Ishikawa (cell line): Measurements from ENCODE around the gene ADGRL2.

Experiments
- CEBPB ChIP-seq: IDR thresholded peaks from 2 replicates; pipeline ENCODE4 v1.6.1; 2012
- CREB1 ChIP-seq: IDR thresholded peaks from 2 replicates; pipeline ENCODE4 v1.6.1; 2012; ENCODE audit warnings: low read depth
- EGR1 ChIP-seq: IDR thresholded peaks from 2 replicates; pipeline ENCODE4 v1.6.1; 2012
- EP300 ChIP-seq: IDR thresholded peaks from 2 replicates; pipeline ENCODE4 v1.6.1; 2012; ENCODE audit warnings: borderline replicate concordance
- FOXM1 ChIP-seq: IDR thresholded peaks from 2 replicates; pipeline ENCODE4 v1.6.1; 2012; ENCODE audit warnings: low read depth, borderline replicate concordance
- NFIC ChIP-seq: IDR thresholded peaks from 2 replicates; pipeline ENCODE4 v1.6.1; 2012
- RAD21 ChIP-seq: IDR thresholded peaks from 2 replicates; pipeline ENCODE4 v1.6.1; 2012; ENCODE audit warnings: low read depth
- TAF1 ChIP-seq: IDR thresholded peaks from 2 replicates; pipeline ENCODE4 v1.6.1; 2012; ENCODE audit warnings: low read depth, mild to moderate bottlenecking
- TCF12 ChIP-seq: IDR thresholded peaks from 2 replicates; pipeline ENCODE4 v1.6.1; 2012; ENCODE audit warnings: low read depth
- TEAD4 ChIP-seq: IDR thresholded peaks from 2 replicates; pipeline ENCODE4 v1.6.1; 2012
- YY1 ChIP-seq: IDR thresholded peaks from 2 replicates; pipeline ENCODE4 v1.6.1; 2012; ENCODE audit warnings: low read depth
- ZBTB7A ChIP-seq: IDR thresholded peaks from 2 replicates; pipeline ENCODE4 v1.6.1; 2012; ENCODE audit warnings: low read depth
- TF ChIP-seq, protein P1 (sequence below): IDR thresholded peaks from 2 replicates; pipeline ENCODE4 v1.6.1; 2012
- TF ChIP-seq, protein P2 (sequence below): IDR thresholded peaks from 2 replicates; pipeline ENCODE4 v1.6.1; 2012; ENCODE audit warnings: low read depth, mild to moderate bottlenecking
- TF ChIP-seq, protein P3 (sequence below): IDR thresholded peaks from 2 replicates; pipeline ENCODE4 v1.6.1; 2012

ADGRL2 gene

DNA sequence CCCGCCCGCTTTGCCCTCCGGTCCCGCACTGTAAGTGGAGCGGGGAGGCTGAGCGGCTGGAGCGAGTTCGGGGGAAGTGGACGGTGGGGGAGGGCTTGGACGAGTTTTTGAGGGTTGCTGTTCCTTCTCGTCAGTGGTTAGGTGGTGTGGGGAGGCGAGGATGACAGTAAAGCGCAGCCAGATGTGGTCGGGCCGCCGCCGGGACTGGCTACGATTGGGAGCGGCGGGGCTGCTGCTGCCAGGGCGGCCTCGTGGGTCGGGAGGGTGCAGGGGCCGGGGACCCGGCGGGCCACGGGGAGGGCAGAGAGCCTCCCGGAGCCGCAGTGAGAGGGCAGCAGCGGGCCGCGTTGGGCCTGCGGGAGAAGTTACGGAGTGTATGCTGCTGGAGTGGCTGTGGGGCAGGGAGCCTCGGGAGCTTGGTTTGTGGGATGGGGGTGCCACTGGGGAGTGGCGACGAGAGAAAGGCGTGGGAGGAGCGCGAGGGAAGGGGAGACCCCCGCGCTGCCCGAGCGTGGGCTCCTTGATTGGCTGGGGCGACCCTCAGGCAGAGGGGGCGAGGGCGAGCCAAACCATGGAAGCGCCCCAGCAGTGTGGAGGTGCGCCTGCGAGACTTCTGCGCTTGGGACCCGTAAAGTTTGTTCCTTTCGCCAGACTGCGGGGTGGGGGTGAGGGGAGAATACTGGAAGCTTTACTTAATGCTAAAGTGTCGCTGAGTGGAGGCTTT, 2.1 kb downstream of the ADGRL2 start:
- TF ChIP-seq EGR1 (peak; percentile 26; the same call in 1 of the 2 replicates), ZBTB7A (0 out of 2 replicates have a peak, but pooled peaks have one; percentile 15), NFIC (no peak), RAD21 (no peak)

DNA sequence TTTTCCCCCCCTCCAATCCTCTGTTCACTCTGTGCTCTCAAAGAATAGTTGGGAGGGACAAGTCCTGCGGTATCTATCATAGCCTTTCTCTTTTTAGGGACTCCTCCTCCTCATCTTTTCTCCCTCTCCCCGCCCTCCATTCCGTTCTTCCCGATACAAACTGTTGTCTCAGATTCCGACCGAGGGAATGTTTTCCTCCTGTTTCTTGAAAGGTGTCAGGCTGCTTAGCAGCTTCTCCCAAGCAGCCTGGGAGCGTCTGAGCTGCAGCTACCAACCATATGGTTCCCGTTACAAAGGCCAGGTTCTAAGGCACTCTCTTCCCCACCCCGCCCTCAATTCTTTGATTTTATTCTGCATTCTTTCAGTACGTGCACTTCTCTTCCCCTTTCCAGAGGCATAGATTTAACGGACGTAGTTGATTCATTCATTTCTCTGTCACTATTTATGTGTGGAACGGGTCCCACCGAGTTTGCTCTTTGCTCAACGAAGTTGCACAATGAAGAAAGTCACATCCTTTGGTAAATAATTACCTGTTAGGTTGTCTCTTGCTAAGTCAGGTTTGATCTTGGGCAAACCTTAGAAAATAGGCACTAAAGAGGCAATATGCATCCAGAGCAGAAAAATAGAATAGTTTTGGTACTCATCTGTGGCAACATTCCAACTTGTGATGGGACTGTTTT, 2.8 kb downstream of the ADGRL2 start:
- no peak for TF ChIP-seq YY1
- TF ChIP-seq CEBPB, result peak; percentile 25; the same call in 1 of the 2 replicates

DNA sequence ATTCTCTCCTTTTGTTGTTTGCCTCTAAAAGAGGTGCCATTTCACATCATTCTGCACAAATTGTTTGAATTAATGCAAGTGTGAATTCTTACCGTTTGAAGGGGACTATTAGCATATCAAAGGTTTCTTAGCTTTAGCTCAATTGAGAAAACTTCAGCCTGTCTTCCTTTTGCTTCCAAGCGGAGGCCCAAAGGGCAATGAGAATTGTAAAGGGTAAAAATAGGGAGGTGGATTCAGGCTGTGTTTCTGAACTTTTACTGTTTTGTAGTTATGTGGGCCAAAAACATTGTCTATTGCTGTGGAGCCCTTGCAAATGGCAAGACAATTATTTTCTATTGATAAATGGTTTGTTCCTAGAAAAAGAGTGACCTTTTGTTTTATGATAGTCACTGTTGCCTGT, 3.6 kb downstream of the ADGRL2 start:
- TF ChIP-seq CREB1, result no peak
- TF ChIP-seq CEBPB, result no peak
- TF ChIP-seq TAF1, result no peak
- TF ChIP-seq, protein P1, sequence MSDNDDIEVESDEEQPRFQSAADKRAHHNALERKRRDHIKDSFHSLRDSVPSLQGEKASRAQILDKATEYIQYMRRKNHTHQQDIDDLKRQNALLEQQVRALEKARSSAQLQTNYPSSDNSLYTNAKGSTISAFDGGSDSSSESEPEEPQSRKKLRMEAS, result no peak
- TF ChIP-seq TEAD4, result no peak
- TF ChIP-seq EGR1, result no peak
- TF ChIP-seq FOXM1, result no peak
- no peak for TF ChIP-seq ZBTB7A
- no peak for TF ChIP-seq NFIC
- TF ChIP-seq EP300, result no peak
- no peak for TF ChIP-seq RAD21
- no peak for TF ChIP-seq YY1
- TF ChIP-seq, protein P2, sequence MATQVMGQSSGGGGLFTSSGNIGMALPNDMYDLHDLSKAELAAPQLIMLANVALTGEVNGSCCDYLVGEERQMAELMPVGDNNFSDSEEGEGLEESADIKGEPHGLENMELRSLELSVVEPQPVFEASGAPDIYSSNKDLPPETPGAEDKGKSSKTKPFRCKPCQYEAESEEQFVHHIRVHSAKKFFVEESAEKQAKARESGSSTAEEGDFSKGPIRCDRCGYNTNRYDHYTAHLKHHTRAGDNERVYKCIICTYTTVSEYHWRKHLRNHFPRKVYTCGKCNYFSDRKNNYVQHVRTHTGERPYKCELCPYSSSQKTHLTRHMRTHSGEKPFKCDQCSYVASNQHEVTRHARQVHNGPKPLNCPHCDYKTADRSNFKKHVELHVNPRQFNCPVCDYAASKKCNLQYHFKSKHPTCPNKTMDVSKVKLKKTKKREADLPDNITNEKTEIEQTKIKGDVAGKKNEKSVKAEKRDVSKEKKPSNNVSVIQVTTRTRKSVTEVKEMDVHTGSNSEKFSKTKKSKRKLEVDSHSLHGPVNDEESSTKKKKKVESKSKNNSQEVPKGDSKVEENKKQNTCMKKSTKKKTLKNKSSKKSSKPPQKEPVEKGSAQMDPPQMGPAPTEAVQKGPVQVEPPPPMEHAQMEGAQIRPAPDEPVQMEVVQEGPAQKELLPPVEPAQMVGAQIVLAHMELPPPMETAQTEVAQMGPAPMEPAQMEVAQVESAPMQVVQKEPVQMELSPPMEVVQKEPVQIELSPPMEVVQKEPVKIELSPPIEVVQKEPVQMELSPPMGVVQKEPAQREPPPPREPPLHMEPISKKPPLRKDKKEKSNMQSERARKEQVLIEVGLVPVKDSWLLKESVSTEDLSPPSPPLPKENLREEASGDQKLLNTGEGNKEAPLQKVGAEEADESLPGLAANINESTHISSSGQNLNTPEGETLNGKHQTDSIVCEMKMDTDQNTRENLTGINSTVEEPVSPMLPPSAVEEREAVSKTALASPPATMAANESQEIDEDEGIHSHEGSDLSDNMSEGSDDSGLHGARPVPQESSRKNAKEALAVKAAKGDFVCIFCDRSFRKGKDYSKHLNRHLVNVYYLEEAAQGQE, result no peak
- TF ChIP-seq TCF12, result no peak

DNA sequence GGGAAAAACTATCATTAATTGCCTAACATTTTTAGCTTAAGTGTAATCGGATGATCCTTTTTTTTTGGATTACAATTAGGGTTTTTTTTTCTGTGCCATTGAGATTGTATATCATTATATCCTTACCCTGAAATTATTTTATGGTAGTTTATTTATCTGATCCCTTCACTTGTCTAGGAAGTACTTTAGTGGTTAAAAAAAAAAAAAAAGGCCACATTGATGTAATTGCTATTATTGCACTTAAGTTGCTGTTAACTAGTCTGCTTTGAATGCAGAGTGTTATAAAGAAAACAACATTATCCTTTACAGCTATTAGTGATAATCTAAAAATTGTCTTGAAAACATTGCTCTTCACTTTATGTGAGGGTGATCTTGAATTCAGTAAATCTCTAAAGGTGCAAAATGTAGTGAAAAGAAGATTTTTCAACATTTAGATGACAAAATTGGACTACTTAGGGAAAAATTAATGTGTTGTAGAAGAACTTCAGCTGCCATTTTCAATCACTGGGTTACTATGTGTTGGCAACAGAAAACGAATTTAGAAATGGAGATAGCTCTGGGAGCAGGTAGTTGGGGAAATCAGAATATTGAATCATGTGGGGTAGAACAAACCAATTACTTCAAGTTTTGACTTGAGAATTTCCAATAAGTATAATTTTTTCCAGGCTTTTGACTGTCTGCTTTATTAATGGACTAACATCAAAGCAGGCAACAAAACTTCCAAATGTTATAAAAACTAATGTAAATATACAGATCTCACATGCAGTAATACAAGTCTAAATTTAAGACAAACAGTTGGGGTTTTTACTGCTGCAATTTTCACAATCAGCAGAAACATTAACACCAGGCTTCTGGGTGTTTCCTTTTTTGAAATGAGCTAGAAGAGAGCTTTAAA, 5.0 kb downstream of the ADGRL2 start:
- TF ChIP-seq TCF12 (no peak), NFIC (no peak), EGR1 (no peak), EP300 (no peak), RAD21 (no peak), CEBPB (no peak), TEAD4 (no peak), ZBTB7A (no peak), FOXM1 (no peak), TAF1 (no peak), YY1 (no peak), CREB1 (no peak)
- TF ChIP-seq, protein P1, result no peak
- TF ChIP-seq, protein P3, sequence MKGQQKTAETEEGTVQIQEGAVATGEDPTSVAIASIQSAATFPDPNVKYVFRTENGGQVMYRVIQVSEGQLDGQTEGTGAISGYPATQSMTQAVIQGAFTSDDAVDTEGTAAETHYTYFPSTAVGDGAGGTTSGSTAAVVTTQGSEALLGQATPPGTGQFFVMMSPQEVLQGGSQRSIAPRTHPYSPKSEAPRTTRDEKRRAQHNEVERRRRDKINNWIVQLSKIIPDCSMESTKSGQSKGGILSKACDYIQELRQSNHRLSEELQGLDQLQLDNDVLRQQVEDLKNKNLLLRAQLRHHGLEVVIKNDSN, result no peak
- TF ChIP-seq, protein P2, result no peak

DNA sequence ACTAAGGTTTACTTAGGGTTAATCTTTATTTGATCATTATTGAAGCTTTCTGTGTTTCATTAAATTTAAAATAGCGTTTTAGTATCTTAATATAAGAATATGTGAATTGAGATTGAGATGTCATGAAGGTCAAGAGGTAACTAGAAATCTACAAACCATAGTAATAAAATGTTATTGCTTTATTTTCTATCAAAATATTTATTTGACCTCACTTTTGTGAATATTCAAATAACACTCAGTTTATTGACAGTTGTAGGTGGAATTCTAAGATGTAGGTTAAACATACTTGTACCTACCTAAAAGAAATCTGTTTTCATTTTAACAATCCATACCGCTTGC, 5.7 kb downstream of the ADGRL2 start:
- TF ChIP-seq ZBTB7A (no peak), EP300 (no peak), CREB1 (no peak), RAD21 (no peak), YY1 (no peak), CEBPB (no peak), TAF1 (no peak), EGR1 (no peak), TCF12 (no peak), FOXM1 (no peak), TEAD4 (no peak), NFIC (no peak)
- TF ChIP-seq, protein P2, result no peak
- TF ChIP-seq, protein P3, result no peak
- TF ChIP-seq, protein P1, result no peak
